Neuronal stem cell (in vitro differentiated cells): Measurements from ENCODE around the gene TRMU.

ENCODE experiments used
- DNase-seq: peaks from one replicate; pipeline ENCODE4 v3.0.0-alpha.2; 2013; ENCODE audit warnings: low spot score
- H2AFZ ChIP-seq: one replicate; pipeline ENCODE4 v1.6.1; 2013; ENCODE audit warnings: mild to moderate bottlenecking, low read length, inconsistent platforms
- H2AK5ac ChIP-seq: 2 replicates; pipeline ENCODE4 v1.6.1; 2013; ENCODE audit warnings: low read depth, mild to moderate bottlenecking, inconsistent platforms, low read length, moderate library complexity, mixed read lengths
- H2BK120ac ChIP-seq: 2 replicates; pipeline ENCODE4 v1.6.1; 2013; ENCODE audit warnings: low read depth, mild to moderate bottlenecking, inconsistent platforms, low read length, moderate library complexity, mixed read lengths
- H2BK12ac ChIP-seq: one replicate; pipeline ENCODE4 v1.6.1; 2013; ENCODE audit warnings: low read length, inconsistent platforms
- H2BK15ac ChIP-seq: 2 replicates; pipeline ENCODE4 v1.6.1; 2013; ENCODE audit warnings: mild to moderate bottlenecking, low read length, inconsistent platforms, mixed read lengths
- H2BK5ac ChIP-seq: one replicate; pipeline ENCODE4 v1.6.1; 2013; ENCODE audit warnings: inconsistent platforms, mild to moderate bottlenecking, low read length, moderate library complexity
- H3K14ac ChIP-seq: one replicate; pipeline ENCODE4 v1.6.1; 2013; ENCODE audit warnings: low read length, inconsistent platforms
- H3K18ac ChIP-seq: 2 replicates; pipeline ENCODE4 v1.6.1; 2013; ENCODE audit warnings: low read length, inconsistent platforms
- H3K23ac ChIP-seq: 2 replicates; pipeline ENCODE4 v1.6.1; 2013; ENCODE audit warnings: low read depth, mild to moderate bottlenecking, mixed read lengths, low read length, inconsistent platforms; ENCODE audit not compliant: poor library complexity
- H3K27ac ChIP-seq: replicated peaks from 3 replicates; pipeline ENCODE4 v1.5.1; 2013; ENCODE audit warnings: low read length, inconsistent platforms
- H3K27me3 ChIP-seq, 3 experiments: 2 replicates each; pipeline ENCODE4 v1.6.1; 2013; ENCODE audit warnings: low read length in 3 of 3, mild to moderate bottlenecking in 2 of 3, inconsistent platforms in 1 of 3, low read depth in 1 of 3, mixed read lengths in 1 of 3, moderate library complexity in 1 of 3; ENCODE audit not compliant: control insufficient read depth in 3 of 3, insufficient read depth in 3 of 3
- H3K36me3 ChIP-seq, 2 donors: replicated peaks in 1 of 2; 2 replicates each; pipeline ENCODE4 v1.6.1; 2013; ENCODE audit warnings: low read length in 2 of 2; ENCODE audit not compliant: control insufficient read depth in 2 of 2, insufficient read depth in 2 of 2
- H3K4ac ChIP-seq: 2 replicates; pipeline ENCODE4 v1.6.1; 2013; ENCODE audit warnings: inconsistent platforms, mild to moderate bottlenecking, low read length, moderate library complexity
- H3K4me1 ChIP-seq, 2 donors: 1 replicate in 1 of 2; 2 replicates in 1 of 2; pipeline ENCODE4 v1.6.1; 2013; ENCODE audit warnings: low read length in 2 of 2, low read depth in 1 of 2; ENCODE audit not compliant: control insufficient read depth in 2 of 2, insufficient read depth in 1 of 2
- H3K4me2 ChIP-seq: one replicate; pipeline ENCODE4 v1.6.1; 2013; ENCODE audit warnings: mild to moderate bottlenecking, low read length, inconsistent platforms; ENCODE audit not compliant: insufficient read depth, poor library complexity, severe bottlenecking
- H3K4me3 ChIP-seq, 2 donors: 2 replicates each; pipeline ENCODE4 v1.5.1; 2013; ENCODE audit warnings: low read length in 2 of 2, mild to moderate bottlenecking in 2 of 2, inconsistent platforms in 1 of 2, moderate library complexity in 1 of 2
- H3K79me1 ChIP-seq: one replicate; pipeline ENCODE4 v1.6.1; 2013; ENCODE audit warnings: low read depth, mild to moderate bottlenecking, inconsistent platforms, low read length, moderate library complexity
- H3K9ac ChIP-seq: one replicate; pipeline ENCODE4 v1.6.1; 2013; ENCODE audit warnings: mild to moderate bottlenecking, low read depth, low read length, inconsistent platforms; ENCODE audit not compliant: poor library complexity
- H3K9me3 ChIP-seq, 2 donors: replicated peaks in 1 of 2; 2 replicates each; pipeline versions ENCODE3 to v1.6.1; 2013; ENCODE audit warnings: low read length in 2 of 2, mild to moderate bottlenecking in 2 of 2, inconsistent platforms in 1 of 2, low read depth in 1 of 2, mixed read lengths in 1 of 2, moderate library complexity in 1 of 2; ENCODE audit not compliant: control insufficient read depth in 2 of 2, insufficient read depth in 1 of 2
- H4K8ac ChIP-seq: one replicate; pipeline ENCODE4 v1.6.1; 2013; ENCODE audit warnings: low read depth, mild to moderate bottlenecking, inconsistent platforms, low read length, moderate library complexity
- H4K91ac ChIP-seq: one replicate; pipeline ENCODE4 v1.6.1; 2013; ENCODE audit warnings: low read length, low read depth, mild to moderate bottlenecking, inconsistent platforms; ENCODE audit not compliant: poor library complexity
- WGBS, 2 donors: extraction: QIAGEN DNeasy Blood & Tissue Kit; methylation state at CpG; one replicate each; pipeline ENCODE4 v1.1.7; 2013; ENCODE audit warnings: missing lambda C conversion rate in 2 of 2, mixed read lengths in 1 of 2; ENCODE audit not compliant: insufficient read length in 2 of 2, insufficient replicate concordance in 1 of 2; ENCODE audit errors: extremely low coverage in 2 of 2; 5-methylcytosine and 5-hydroxymethylcytosine counted together

Gene TRMU

GRCh38 chr22:46349681-46350080 lies 14.2 kb downstream of the TRMU start:
- no peaks in the 10 kb centered on the region for H3K4me1 ChIP-seq
- no peaks in the 10 kb centered on the region for H3K27me3 ChIP-seq
- no peak overlapping the region for H3K9ac ChIP-seq
- no CpG with 5 or more reads among the region's 6 CpGs for WGBS, 2 donors
- no peak overlapping the region for H3K4me2 ChIP-seq
- no peak overlapping the region for H4K8ac ChIP-seq
- H3K23ac ChIP-seq: no peak overlapping the region
- no peak overlapping the region for H4K91ac ChIP-seq
- no peak overlapping the region for H3K4ac ChIP-seq
- no peak overlapping the region for H2BK15ac ChIP-seq
- no peak overlapping the region for H2AK5ac ChIP-seq
- H3K36me3 ChIP-seq: peaks cover 63 to 99% of the 10 kb centered on the region in 2 donors
- H2BK5ac ChIP-seq: no peak overlapping the region
- H2AFZ ChIP-seq: no peak overlapping the region
- H2BK120ac ChIP-seq: no peak overlapping the region
- H3K14ac ChIP-seq: no peak overlapping the region
- H3K79me1 ChIP-seq: peaks cover 3% of the 10 kb centered on the region
- DNase-seq: no peak
- H3K4me3 ChIP-seq: no peak overlapping the region
- H3K18ac ChIP-seq: no peak overlapping the region
- no peak overlapping the region for H2BK12ac ChIP-seq
- H3K27ac ChIP-seq: no peak overlapping the region
- no peaks in the 10 kb centered on the region for H3K9me3 ChIP-seq

DNA sequence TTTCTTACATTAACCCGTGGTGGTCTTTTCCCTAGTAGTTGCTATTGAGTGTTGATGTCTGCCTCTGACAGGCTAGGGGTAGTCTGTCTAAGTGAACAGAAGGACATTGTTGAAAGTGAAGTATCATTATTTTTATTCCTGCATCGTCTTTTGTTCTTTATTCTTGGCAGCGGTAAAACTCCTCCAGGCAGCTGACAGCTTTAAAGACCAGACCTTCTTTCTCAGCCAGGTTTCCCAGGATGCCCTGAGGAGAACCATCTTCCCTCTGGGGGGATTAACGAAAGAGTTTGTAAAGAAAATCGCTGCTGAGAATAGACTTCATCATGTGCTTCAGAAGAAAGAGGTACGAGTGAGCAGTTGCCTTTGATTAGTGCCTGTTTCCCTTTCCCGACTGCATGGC lies 14.6 kb downstream of the TRMU start:
- no peak overlapping the region for H3K4ac ChIP-seq
- H3K14ac ChIP-seq: no peak overlapping the region
- H2AK5ac ChIP-seq: no peak overlapping the region
- H2BK5ac ChIP-seq: no peak overlapping the region
- no peak for DNase-seq
- no peak overlapping the region for H3K23ac ChIP-seq
- WGBS, 2 donors: no CpG with 5 or more reads among the region's 7 CpGs
- H3K79me1 ChIP-seq: peaks cover 4% of the 10 kb centered on the region
- no peaks in the 10 kb centered on the region for H3K9me3 ChIP-seq
- H3K27ac ChIP-seq: no peak overlapping the region
- H3K4me1 ChIP-seq: no peaks in the 10 kb centered on the region
- H2BK12ac ChIP-seq: no peak overlapping the region
- H3K4me2 ChIP-seq: no peak overlapping the region
- no peak overlapping the region for H3K9ac ChIP-seq
- H3K18ac ChIP-seq: no peak overlapping the region
- H4K8ac ChIP-seq: no peak overlapping the region
- no peak overlapping the region for H4K91ac ChIP-seq
- H3K27me3 ChIP-seq: no peaks in the 10 kb centered on the region
- H2BK15ac ChIP-seq: no peak overlapping the region
- H3K4me3 ChIP-seq: no peak overlapping the region
- peaks cover 61 to 100% of the 10 kb centered on the region in 2 donors for H3K36me3 ChIP-seq
- no peak overlapping the region for H2AFZ ChIP-seq
- H2BK120ac ChIP-seq: no peak overlapping the region

- H3K4me1 ChIP-seq: no peaks in the 10 kb centered on the region
- H2AFZ ChIP-seq: no peak overlapping the region
- H3K36me3 ChIP-seq: peaks cover 59 to 98% of the 10 kb centered on the region in 2 donors
- H2AK5ac ChIP-seq: no peak overlapping the region
- H2BK12ac ChIP-seq: no peak overlapping the region
- no peak overlapping the region for H4K8ac ChIP-seq
- H3K27me3 ChIP-seq: no peaks in the 10 kb centered on the region
- H3K9me3 ChIP-seq: no peaks in the 10 kb centered on the region
- H3K4me3 ChIP-seq: peak overlapping the region in 1 of 2 donors; percentile 3
- no peak overlapping the region for H3K4me2 ChIP-seq
- H3K4ac ChIP-seq: no peak overlapping the region
- H4K91ac ChIP-seq: no peak overlapping the region
- H3K14ac ChIP-seq: no peak overlapping the region
- DNase-seq: no peak
- H3K79me1 ChIP-seq: peaks cover 7% of the 10 kb centered on the region
- H3K23ac ChIP-seq: peak overlapping the region; percentile 77
- no peak overlapping the region for H2BK5ac ChIP-seq
- WGBS, 2 donors: no CpG with 5 or more reads among the region's 20 CpGs
- H3K18ac ChIP-seq: no peak overlapping the region
- no peak overlapping the region for H2BK120ac ChIP-seq
- H2BK15ac ChIP-seq: no peak overlapping the region
- H3K27ac ChIP-seq: no peak overlapping the region
- H3K9ac ChIP-seq: no peak overlapping the region
These were observed 15.1 kb downstream of the TRMU start for GRCh38 chr22:46350646-46351045.

DNA sequence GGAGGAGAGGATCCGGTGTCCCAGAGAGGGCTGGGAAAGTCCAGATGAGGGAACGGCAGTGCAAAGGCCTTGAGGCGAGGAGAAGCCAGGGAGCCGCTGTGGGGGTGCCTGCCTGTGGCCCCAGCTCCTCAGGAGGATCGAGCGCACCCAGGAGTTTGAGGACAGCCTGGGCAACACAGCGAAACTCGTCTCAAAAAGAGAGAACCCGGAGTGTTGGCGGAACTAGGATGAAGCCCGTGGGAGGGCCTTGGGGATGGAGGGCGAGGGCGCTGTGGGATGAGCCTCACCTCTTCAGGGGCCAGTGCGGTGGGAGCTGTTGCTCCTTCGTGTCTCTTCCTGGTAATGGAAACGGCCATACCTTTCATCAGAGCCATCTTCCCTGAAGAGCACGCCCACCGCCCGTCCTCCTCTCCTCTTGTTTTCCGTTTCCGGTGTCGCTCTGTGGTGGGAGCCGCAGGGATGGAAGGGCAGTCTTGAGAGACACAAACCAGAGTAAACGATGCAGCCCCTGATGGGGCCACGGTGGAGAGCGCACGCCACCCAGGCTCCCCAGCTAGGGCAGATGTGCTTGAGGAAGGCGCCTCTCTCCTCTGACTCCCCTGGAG lies 15.7 kb downstream of the TRMU start:
- Histone ChIP-seq H3K36me3 (peaks cover 61 to 98% of the 10 kb centered on the region in 2 donors), H3K27me3 (no peaks in the 10 kb centered on the region), H3K9ac (no peak overlapping the region), H3K18ac (no peak overlapping the region), H3K79me1 (peaks cover 11% of the 10 kb centered on the region), H4K91ac (no peak overlapping the region), H2AFZ (no peak overlapping the region), H2AK5ac (no peak overlapping the region), H4K8ac (no peak overlapping the region), H3K27ac (no peak overlapping the region), H2BK5ac (no peak overlapping the region), H3K4me2 (no peak overlapping the region), H3K23ac (peak overlapping the region; percentile 9), H3K9me3 (no peaks in the 10 kb centered on the region), H2BK15ac (no peak overlapping the region), H3K4me1 (no peaks in the 10 kb centered on the region), H3K4me3 (no peak overlapping the region), H3K14ac (no peak overlapping the region), H2BK12ac (no peak overlapping the region), H3K4ac (no peak overlapping the region), H2BK120ac (no peak overlapping the region)
- no peak for DNase-seq
- WGBS, 2 donors: no CpG with 5 or more reads among the region's 28 CpGs
